ENCODE results near the gene MALAT1. TPM values are rescaled to one million over a fixed set of nuclear protein-coding genes. Genes with fewer than 3 reads are reported as not detected.

MALAT1 gene
- total and polyA plus RNA-seq, 2 of the 13 experiments (the other 11 are each of a cell fraction or from before 2014, with no cell fraction given) = 143 to 1,237 TPM

DNA sequence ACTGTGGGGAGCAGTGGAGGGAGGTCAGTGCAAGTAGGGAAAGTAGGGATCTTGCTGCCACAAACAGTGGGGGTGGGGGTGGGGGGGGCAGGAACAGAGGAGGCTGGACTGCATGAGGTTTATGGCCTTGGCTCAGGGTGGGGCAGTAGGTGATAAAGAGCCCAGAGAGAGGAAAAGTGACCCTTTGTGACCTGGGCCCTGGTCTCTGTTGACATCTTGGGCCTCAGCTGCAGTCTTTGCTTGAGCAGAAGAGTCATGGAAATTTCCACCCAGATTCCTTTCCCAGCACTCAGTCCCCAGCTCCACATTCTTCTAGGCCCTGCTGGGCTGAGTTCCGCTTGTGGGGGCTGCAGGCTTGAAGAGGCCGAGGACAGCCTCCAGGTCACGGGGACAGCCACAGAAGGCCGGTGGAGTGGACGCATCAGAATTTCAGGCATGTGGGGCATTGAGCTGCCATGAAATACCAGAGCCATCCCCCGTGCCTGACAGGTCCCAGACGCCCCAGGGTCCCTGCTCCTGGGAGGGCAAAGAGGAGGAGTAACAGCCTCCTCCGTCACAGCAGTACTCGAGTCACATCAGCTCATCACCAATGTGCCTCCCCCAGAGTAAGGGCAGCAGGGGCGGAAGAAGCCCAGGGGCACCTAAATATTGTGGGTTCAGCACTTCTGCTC lies 9.7 kb upstream of the MALAT1 start (continued):
- TF ChIP-seq, protein P1, sequence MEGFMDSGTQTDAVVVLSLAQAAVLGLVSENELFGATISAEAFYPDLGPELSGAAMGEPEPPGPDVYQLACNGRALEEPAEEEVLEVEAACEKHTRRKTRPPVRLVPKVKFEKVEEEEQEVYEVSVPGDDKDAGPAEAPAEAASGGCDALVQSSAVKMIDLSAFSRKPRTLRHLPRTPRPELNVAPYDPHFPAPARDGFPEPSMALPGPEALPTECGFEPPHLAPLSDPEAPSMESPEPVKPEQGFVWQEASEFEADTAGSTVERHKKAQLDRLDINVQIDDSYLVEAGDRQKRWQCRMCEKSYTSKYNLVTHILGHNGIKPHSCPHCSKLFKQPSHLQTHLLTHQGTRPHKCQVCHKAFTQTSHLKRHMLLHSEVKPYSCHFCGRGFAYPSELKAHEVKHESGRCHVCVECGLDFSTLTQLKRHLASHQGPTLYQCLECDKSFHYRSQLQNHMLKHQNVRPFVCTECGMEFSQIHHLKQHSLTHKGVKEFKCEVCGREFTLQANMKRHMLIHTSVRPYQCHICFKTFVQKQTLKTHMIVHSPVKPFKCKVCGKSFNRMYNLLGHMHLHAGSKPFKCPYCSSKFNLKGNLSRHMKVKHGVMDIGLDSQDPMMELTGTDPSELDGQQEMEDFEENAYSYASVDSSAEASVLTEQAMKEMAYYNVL (CRISPR knock-in tag; IDR thresholded peaks at IDR 0.05; ENCODE audit: borderline replicate concordance) = 0 out of 2 replicates have a peak, but pooled peaks have one; percentile 49
- TF ChIP-seq ZNF251 (CRISPR knock-in tag; IDR thresholded peaks at IDR 0.05) (no peak), MTA1 (CRISPR knock-in tag; IDR thresholded peaks at IDR 0.05; ENCODE audit: borderline replicate concordance) (peak; percentile 38), MTF1 (CRISPR knock-in tag; IDR thresholded peaks at IDR 0.05) (no peak), NR2C2 (CRISPR knock-in tag; IDR thresholded peaks at IDR 0.05; ENCODE audit: borderline replicate concordance) (no peak), NFYB (CRISPR knock-in tag; IDR thresholded peaks at IDR 0.05) (0 out of 2 replicates have a peak, but pooled peaks have one; percentile 10), HIVEP1 (CRISPR knock-in tag; IDR thresholded peaks at IDR 0.05) (0 out of 2 replicates have a peak, but pooled peaks have one; percentile 6), SSRP1 (CRISPR knock-in tag; IDR thresholded peaks at IDR 0.05) (no peak), POLR2AphosphoS5 (IDR thresholded peaks at IDR 0.05; ENCODE audit: low read depth, low read length) (peak; percentile 50; the same call in 1 of the 2 replicates), HDAC1 (CRISPR knock-in tag; IDR thresholded peaks at IDR 0.05) (peak; percentile 71), HDAC2 (CRISPR knock-in tag; IDR thresholded peaks at IDR 0.05) (peak; percentile 41; the same call in 1 of the 2 replicates), ZMYM4 (CRISPR knock-in tag; IDR thresholded peaks at IDR 0.05) (peak; percentile 12), FOXA1 (IDR thresholded peaks at IDR 0.05) (no peak), FOXA1 (CRISPR knock-in tag; IDR thresholded peaks at IDR 0.05) (peak; percentile 54), ZNF547 (CRISPR knock-in tag; IDR thresholded peaks at IDR 0.05) (no peak), ZFP36L1 (CRISPR knock-in tag; IDR thresholded peaks at IDR 0.05) (no peak), ZNF629 (CRISPR knock-in tag; conservative IDR thresholded peaks at IDR 0.05) (no peak), NFIB (CRISPR knock-in tag; IDR thresholded peaks at IDR 0.05; ENCODE audit: borderline replicate concordance) (no peak)
- TF ChIP-seq, protein P2, sequence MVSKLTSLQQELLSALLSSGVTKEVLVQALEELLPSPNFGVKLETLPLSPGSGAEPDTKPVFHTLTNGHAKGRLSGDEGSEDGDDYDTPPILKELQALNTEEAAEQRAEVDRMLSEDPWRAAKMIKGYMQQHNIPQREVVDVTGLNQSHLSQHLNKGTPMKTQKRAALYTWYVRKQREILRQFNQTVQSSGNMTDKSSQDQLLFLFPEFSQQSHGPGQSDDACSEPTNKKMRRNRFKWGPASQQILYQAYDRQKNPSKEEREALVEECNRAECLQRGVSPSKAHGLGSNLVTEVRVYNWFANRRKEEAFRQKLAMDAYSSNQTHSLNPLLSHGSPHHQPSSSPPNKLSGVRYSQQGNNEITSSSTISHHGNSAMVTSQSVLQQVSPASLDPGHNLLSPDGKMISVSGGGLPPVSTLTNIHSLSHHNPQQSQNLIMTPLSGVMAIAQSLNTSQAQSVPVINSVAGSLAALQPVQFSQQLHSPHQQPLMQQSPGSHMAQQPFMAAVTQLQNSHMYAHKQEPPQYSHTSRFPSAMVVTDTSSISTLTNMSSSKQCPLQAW (CRISPR knock-in tag; IDR thresholded peaks at IDR 0.05) = 0 out of 2 replicates have a peak, but pooled peaks have one; percentile 43
- TF ChIP-seq, protein P3, sequence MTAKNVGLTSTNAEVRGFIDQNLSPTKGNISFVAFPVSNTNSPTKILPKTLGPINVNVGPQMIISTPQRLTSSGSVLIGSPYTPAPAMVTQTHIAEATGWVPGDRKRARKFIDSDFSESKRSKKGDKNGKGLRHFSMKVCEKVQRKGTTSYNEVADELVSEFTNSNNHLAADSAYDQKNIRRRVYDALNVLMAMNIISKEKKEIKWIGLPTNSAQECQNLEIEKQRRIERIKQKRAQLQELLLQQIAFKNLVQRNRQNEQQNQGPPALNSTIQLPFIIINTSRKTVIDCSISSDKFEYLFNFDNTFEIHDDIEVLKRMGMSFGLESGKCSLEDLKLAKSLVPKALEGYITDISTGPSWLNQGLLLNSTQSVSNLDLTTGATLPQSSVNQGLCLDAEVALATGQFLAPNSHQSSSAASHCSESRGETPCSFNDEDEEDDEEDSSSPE (CRISPR knock-in tag; IDR thresholded peaks at IDR 0.05) = 0 out of 2 replicates have a peak, but pooled peaks have one; percentile 10
- TF ChIP-seq, protein P4, sequence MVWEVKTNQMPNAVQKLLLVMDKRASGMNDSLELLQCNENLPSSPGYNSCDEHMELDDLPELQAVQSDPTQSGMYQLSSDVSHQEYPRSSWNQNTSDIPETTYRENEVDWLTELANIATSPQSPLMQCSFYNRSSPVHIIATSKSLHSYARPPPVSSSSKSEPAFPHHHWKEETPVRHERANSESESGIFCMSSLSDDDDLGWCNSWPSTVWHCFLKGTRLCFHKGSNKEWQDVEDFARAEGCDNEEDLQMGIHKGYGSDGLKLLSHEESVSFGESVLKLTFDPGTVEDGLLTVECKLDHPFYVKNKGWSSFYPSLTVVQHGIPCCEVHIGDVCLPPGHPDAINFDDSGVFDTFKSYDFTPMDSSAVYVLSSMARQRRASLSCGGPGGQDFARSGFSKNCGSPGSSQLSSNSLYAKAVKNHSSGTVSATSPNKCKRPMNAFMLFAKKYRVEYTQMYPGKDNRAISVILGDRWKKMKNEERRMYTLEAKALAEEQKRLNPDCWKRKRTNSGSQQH (CRISPR knock-in tag; IDR thresholded peaks at IDR 0.05; ENCODE audit: low read depth) = 0 out of 2 replicates have a peak, but pooled peaks have one; percentile 58
- TF ChIP-seq, protein P5, sequence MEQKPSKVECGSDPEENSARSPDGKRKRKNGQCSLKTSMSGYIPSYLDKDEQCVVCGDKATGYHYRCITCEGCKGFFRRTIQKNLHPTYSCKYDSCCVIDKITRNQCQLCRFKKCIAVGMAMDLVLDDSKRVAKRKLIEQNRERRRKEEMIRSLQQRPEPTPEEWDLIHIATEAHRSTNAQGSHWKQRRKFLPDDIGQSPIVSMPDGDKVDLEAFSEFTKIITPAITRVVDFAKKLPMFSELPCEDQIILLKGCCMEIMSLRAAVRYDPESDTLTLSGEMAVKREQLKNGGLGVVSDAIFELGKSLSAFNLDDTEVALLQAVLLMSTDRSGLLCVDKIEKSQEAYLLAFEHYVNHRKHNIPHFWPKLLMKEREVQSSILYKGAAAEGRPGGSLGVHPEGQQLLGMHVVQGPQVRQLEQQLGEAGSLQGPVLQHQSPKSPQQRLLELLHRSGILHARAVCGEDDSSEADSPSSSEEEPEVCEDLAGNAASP (CRISPR knock-in tag; IDR thresholded peaks at IDR 0.05; ENCODE audit: borderline replicate concordance) = peak; percentile 79; the same call in 1 of the 2 replicates

Data from HepG2 (cell line).